HEK293T (cell line): ENCODE data around the gene IFI27L2.

Experiments used
- FOXK2 ChIP-seq: fragments of 450-650 bp; IDR thresholded peaks from 2 replicates; pipeline ENCODE4 v1.6.1; 2016; ENCODE audit warnings: mild to moderate bottlenecking
- FOXM1 ChIP-seq: fragments of 450-650 bp; IDR thresholded peaks from 2 replicates; pipeline ENCODE4 v1.6.1; 2017; ENCODE audit warnings: mild to moderate bottlenecking, borderline replicate concordance
- NFRKB ChIP-seq: fragments of 450-650 bp; IDR thresholded peaks from 2 replicates; pipeline ENCODE4 v1.6.1; 2016; ENCODE audit warnings: mild to moderate bottlenecking, moderate library complexity
- SUZ12 ChIP-seq: fragments of 450-650 bp; IDR thresholded peaks from 2 replicates; pipeline ENCODE4 v1.6.1; 2016; ENCODE audit warnings: mild to moderate bottlenecking
- TARDBP ChIP-seq: fragments of 450-650 bp; IDR thresholded peaks from 2 replicates; pipeline ENCODE4 v1.6.1; 2016
- ZNF384 ChIP-seq: fragments of 450-650 bp; IDR thresholded peaks from 2 replicates; pipeline ENCODE4 v1.6.1; 2016
- TF ChIP-seq, protein P1 (sequence below): fragments of 450-650 bp; IDR thresholded peaks from 2 replicates; pipeline ENCODE4 v1.6.1; 2016

DNA sequence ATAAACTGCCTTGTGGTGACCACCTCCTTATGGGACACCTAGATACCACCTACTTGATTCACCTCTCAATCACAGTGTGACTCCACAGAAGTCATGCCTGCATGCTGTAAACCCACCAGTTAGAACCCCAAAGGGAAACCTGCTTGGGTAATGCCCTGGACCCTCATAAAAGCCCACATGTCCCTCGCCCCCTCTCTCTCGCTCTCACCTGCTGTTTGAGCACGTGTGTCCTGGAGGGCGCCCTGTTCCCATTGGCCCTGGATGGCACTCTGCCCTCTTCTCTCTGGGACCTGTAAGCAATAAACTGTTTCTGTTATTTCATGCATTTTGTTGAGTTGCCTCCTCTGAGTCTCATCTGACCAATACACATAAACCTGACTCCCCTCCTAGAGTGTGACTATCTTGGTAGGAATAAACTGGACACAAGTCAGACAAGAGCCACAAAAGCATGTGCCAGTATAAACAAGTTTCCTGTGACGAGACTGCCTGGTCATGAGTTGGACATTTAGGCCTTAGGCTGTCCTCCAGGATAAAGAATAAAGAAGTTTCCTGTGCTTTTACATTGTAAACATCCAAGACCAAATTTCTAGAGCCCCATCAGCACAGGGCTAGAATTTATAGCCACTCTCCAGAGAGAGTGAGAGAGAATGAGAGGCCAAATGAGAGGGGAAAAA is 8.6 kb downstream of the IFI27L2 start:
- TF ChIP-seq, protein P1, sequence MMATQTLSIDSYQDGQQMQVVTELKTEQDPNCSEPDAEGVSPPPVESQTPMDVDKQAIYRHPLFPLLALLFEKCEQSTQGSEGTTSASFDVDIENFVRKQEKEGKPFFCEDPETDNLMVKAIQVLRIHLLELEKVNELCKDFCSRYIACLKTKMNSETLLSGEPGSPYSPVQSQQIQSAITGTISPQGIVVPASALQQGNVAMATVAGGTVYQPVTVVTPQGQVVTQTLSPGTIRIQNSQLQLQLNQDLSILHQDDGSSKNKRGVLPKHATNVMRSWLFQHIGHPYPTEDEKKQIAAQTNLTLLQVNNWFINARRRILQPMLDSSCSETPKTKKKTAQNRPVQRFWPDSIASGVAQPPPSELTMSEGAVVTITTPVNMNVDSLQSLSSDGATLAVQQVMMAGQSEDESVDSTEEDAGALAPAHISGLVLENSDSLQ: no peak
- TF ChIP-seq NFRKB (no peak), FOXK2 (no peak), FOXM1 (no peak), ZNF384 (no peak), SUZ12 (no peak), TARDBP (no peak)
